Islet precursor cell (in vitro differentiated cells): ENCODE measurements around the gene S100A3.
"Not testable (repeated sequence)": the region's sequence is repeated elsewhere in the genome, so short reads cannot be mapped to it uniquely, and the experiment has no call there.

ENCODE experiments used
- DNase-seq: peaks from one replicate; pipeline ENCODE4 v3.0.0-alpha.2; 2018

The S100A3 gene

GRCh38 chr1:153568367-153569099 is 19.5 kb upstream of the S100A3 start:
- peak; percentile 99 for DNase-seq

GRCh38 chr1:153567621-153568366 is 18.7 kb upstream of the S100A3 start:
- peak; percentile 96 for DNase-seq

GRCh38 chr1:153566414-153567371 is 17.6 kb upstream of the S100A3 start:
- peak; percentile 100 for DNase-seq

- peak; percentile 90 for DNase-seq
Measured at GRCh38 chr1:153565529-153566374, 16.7 kb upstream of the S100A3 start, which contains the start of gene S100A2. Gene S100A2 (minus strand): TSS chr1:153565844. CDS start chr1:153563877, 1,967 bp downstream.

- DNase-seq = no peak
Measured at GRCh38 chr1:153563991-153564390, 14.9 kb upstream of the S100A3 start.

- no peak for DNase-seq
Measured at GRCh38 chr1:153563483-153563901, 14.4 kb upstream of the S100A3 start.

- not testable (repeated sequence) for DNase-seq
Measured at GRCh38 chr1:153562021-153562420, 13.0 kb upstream of the S100A3 start.

- DNase-seq = no peak
Measured at GRCh38 chr1:153561466-153561985, 12.5 kb upstream of the S100A3 start.

- DNase-seq = no peak
Measured at GRCh38 chr1:153560771-153561465, 11.9 kb upstream of the S100A3 start.

GRCh38 chr1:153560241-153560640 is 11.2 kb upstream of the S100A3 start:
- DNase-seq = no peak

- no peak for DNase-seq
Measured at GRCh38 chr1:153557877-153558276, 8.8 kb upstream of the S100A3 start.

GRCh38 chr1:153556348-153556747 is 7.3 kb upstream of the S100A3 start:
- no peak for DNase-seq

- no peak for DNase-seq
Measured at GRCh38 chr1:153553830-153554541, 4.9 kb upstream of the S100A3 start.

GRCh38 chr1:153553096-153553495 is 4.0 kb upstream of the S100A3 start:
- DNase-seq = peak; percentile 42

- DNase-seq = no peak
Measured at GRCh38 chr1:153552335-153552734, 3.3 kb upstream of the S100A3 start.

GRCh38 chr1:153550827-153551500 is 1.9 kb upstream of the S100A3 start:
- no peak for DNase-seq

- DNase-seq = no peak
Measured at GRCh38 chr1:153550398-153550758, 1.3 kb upstream of the S100A3 start.

- DNase-seq = no peak
Measured at GRCh38 chr1:153549741-153550397, 811 bp upstream of the S100A3 start.
